Chondrocyte (in vitro differentiated cells): ENCODE data around the gene HPCAL4. TPM values are rescaled to one million over a fixed set of nuclear protein-coding genes. Genes with fewer than 3 reads are reported as not detected.

ENCODE experiments used
- DNase-seq: peaks from one replicate; pipeline ENCODE4 v3.0.0; 2021; ENCODE audit warnings: mixed read lengths, low spot score
- H3K27ac Mint-ChIP-seq: one replicate; pipeline ENCODE4 v1.8.0; 2021; ENCODE audit warnings: mild to moderate bottlenecking, moderate library complexity, mixed read lengths; ENCODE audit not compliant: unreplicated experiment
- H3K27me3 Mint-ChIP-seq: 2 replicates; pipeline ENCODE4 v1.8.0; 2021; ENCODE audit warnings: low read depth, mixed read lengths
- H3K36me3 Mint-ChIP-seq: 2 replicates; pipeline ENCODE4 v1.8.0; 2021; ENCODE audit warnings: low read depth, mixed read lengths
- H3K4me1 Mint-ChIP-seq: 2 replicates; pipeline ENCODE4 v1.8.0; 2021; ENCODE audit warnings: low read depth, mild to moderate bottlenecking, mixed read lengths
- H3K4me3 Mint-ChIP-seq: one replicate; pipeline ENCODE4 v1.8.0; 2021; ENCODE audit warnings: mild to moderate bottlenecking, moderate library complexity, mixed read lengths; ENCODE audit not compliant: unreplicated experiment
- H3K9me3 Mint-ChIP-seq: 2 replicates; pipeline ENCODE4 v1.8.0; 2021; ENCODE audit warnings: low read depth, mixed read lengths
- total RNA-seq: library from RNA; stranded (reverse); gene quantifications from 3 replicates; pipeline ENCODE4 v1.2.1, GENCODE V29; 2021
- TF ChIP-seq, protein P1 (sequence below): fragments of 200-600 bp; sonication (generic); IDR thresholded peaks from 2 replicates; pipeline ENCODE4 v1.5.0; 2021; ENCODE audit warnings: antibody characterized with exemption, mild to moderate bottlenecking, moderate library complexity

The HPCAL4 gene
- total RNA-seq, 1 donor from 2014 or later = not detected

DNA sequence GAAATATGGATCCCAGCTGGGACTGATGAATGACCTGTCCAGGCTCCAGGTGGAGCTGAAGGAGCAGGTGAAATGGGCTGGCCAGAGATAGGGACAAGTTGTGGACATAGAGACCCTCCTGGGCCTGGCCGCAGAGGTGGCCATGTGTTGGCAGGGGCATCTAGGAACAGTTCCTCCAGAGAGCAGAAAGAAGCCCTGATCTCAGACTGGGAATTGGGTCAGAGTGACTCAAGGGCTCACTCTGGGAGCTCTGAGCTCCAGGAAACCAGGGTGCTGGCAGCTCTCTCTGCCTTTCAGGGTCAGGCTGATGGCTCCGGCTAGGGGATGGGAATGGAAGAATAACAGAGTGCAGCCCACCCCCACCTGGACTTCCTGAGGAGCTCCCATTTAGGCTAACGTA, 22.3 kb downstream of the HPCAL4 start:
- no peak overlapping the region for H3K4me3 Mint-ChIP-seq
- H3K27ac Mint-ChIP-seq = no peak overlapping the region
- H3K9me3 Mint-ChIP-seq = no peaks in the 10 kb centered on the region
- H3K36me3 Mint-ChIP-seq = no peaks in the 10 kb centered on the region
- DNase-seq = peak; percentile 72
- H3K4me1 Mint-ChIP-seq = peaks cover 4% of the 10 kb centered on the region
- peaks cover 27% of the 10 kb centered on the region for H3K27me3 Mint-ChIP-seq
- TF ChIP-seq, protein P1, sequence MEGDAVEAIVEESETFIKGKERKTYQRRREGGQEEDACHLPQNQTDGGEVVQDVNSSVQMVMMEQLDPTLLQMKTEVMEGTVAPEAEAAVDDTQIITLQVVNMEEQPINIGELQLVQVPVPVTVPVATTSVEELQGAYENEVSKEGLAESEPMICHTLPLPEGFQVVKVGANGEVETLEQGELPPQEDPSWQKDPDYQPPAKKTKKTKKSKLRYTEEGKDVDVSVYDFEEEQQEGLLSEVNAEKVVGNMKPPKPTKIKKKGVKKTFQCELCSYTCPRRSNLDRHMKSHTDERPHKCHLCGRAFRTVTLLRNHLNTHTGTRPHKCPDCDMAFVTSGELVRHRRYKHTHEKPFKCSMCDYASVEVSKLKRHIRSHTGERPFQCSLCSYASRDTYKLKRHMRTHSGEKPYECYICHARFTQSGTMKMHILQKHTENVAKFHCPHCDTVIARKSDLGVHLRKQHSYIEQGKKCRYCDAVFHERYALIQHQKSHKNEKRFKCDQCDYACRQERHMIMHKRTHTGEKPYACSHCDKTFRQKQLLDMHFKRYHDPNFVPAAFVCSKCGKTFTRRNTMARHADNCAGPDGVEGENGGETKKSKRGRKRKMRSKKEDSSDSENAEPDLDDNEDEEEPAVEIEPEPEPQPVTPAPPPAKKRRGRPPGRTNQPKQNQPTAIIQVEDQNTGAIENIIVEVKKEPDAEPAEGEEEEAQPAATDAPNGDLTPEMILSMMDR = no peak

DNA sequence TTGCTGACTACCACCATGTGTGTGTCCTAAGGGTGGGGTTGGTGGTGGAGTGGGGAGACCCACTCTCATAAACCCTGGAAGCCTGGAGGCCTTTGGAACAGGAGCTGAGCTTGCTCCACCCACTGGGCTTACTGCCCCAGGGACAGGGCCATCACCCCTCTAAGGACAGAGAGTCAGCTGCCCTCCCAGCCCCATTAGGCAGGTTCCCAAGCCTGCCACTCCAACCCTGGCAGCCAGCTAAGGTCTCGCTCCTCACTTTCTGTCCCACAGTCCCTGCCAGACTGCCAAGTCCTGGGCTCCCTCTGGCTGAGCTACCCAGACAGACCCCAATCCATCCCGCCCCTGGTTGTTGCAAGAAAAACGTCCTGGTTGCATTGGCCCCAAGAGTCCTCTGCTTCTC, 23.1 kb downstream of the HPCAL4 start:
- no peak overlapping the region for H3K4me3 Mint-ChIP-seq
- TF ChIP-seq, protein P1 = no peak
- no peak overlapping the region for H3K27ac Mint-ChIP-seq
- H3K9me3 Mint-ChIP-seq = no peaks in the 10 kb centered on the region
- no peaks in the 10 kb centered on the region for H3K36me3 Mint-ChIP-seq
- H3K4me1 Mint-ChIP-seq = peaks cover 4% of the 10 kb centered on the region
- H3K27me3 Mint-ChIP-seq = peaks cover 27% of the 10 kb centered on the region
- DNase-seq = peak; percentile 62

DNA sequence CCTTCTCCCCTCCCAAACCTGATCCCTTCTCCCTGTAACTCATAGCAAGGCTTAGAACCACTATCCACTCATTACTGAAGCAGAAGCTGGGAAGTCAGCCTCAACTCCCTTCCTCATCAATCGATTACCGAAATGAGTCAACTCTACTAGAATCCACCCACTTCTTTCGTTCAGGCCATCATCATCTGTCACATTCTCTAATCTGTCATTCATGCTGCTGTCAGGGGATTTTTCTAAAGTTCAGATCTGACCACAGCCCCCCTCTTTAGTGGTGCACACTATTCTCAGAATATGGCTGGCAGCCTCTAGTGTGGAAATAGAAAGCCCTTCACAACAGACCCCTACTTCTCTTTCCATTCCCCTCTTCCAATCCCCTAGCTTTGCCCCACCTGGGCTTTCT, 24.5 kb downstream of the HPCAL4 start:
- DNase-seq = no peak
- H3K9me3 Mint-ChIP-seq = no peaks in the 10 kb centered on the region
- TF ChIP-seq, protein P1 = no peak
- H3K36me3 Mint-ChIP-seq = no peaks in the 10 kb centered on the region
- no peaks in the 10 kb centered on the region for H3K4me1 Mint-ChIP-seq
- peaks cover 27% of the 10 kb centered on the region for H3K27me3 Mint-ChIP-seq
- no peak overlapping the region for H3K27ac Mint-ChIP-seq
- no peak overlapping the region for H3K4me3 Mint-ChIP-seq

DNA sequence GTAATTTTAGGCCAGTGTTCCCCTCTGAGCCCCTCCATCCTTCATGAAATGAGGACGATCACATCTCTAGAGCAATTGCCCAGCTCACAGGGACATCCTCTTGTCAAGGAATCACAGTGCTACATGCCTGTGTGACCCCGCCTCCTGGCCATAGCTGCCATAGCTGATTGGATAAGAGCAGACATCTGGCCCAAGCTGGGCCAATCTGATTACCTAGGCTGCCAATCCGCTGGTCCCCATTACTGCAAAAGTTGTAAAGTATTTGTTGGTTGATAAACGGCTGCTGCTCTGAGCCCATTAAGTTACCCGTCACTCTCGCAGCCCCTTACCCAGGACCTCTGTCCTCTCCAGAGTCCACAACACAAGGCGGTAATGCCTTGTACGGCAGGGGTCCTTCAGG, 27.7 kb downstream of the HPCAL4 start:
- TF ChIP-seq, protein P1 = no peak
- no peaks in the 10 kb centered on the region for H3K36me3 Mint-ChIP-seq
- no peaks in the 10 kb centered on the region for H3K4me1 Mint-ChIP-seq
- H3K4me3 Mint-ChIP-seq = no peak overlapping the region
- no peaks in the 10 kb centered on the region for H3K9me3 Mint-ChIP-seq
- DNase-seq = no peak
- no peak overlapping the region for H3K27ac Mint-ChIP-seq
- H3K27me3 Mint-ChIP-seq = peaks cover 24% of the 10 kb centered on the region

DNA sequence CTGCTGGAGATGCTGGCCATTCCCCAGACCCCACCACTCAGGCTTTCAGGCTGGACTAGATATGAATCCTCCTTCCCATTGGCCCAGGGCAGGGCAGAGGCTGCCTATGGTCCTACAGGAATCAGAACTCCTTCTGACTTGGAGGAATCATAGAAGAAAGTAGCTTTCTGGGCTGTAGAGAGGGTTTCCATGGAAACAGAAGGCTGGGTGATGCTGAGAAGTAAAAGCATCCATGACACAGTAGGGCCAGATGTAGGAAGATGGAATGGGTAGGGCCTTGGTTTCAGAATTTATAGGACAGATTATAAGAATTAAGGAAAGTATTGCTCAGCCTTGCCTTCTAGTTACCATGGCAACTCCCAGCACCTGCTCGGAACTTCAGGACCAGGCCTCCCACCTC, 28.4 kb downstream of the HPCAL4 start:
- Mint-ChIP-seq H3K27me3 (peaks cover 20% of the 10 kb centered on the region), H3K27ac (no peak overlapping the region), H3K4me1 (peaks cover 1% of the 10 kb centered on the region), H3K36me3 (no peaks in the 10 kb centered on the region), H3K9me3 (no peaks in the 10 kb centered on the region), H3K4me3 (no peak overlapping the region)
- no peak for DNase-seq
- TF ChIP-seq, protein P1 = no peak
